ENCODE measurements around the gene SCFD2.

GRCh38 chr4:52853351-52853750 lies 512.5 kb downstream of the SCFD2 start:
- TF ChIP-seq CTCF (IDR thresholded peaks at IDR 0.05; ENCODE audit: poor library complexity, severe bottlenecking) (no peak), RAD21 (conservative IDR thresholded peaks at IDR 0.05) (no peak), POLR2AphosphoS5 (IDR thresholded peaks at IDR 0.05) (no peak), EZH2 (IDR thresholded peaks at IDR 0.05; ENCODE audit: borderline replicate concordance, insufficient read depth, low read length, poor library complexity, severe bottlenecking) (no peak), REST (IDR thresholded peaks at IDR 0.05; ENCODE audit: borderline replicate concordance) (no peak), TAF1 (IDR thresholded peaks at IDR 0.05; ENCODE audit: low read depth) (no peak), MXI1 (conservative IDR thresholded peaks at IDR 0.05; ENCODE audit: poor library complexity, severe bottlenecking) (no peak), EP300 (conservative IDR thresholded peaks at IDR 0.05; ENCODE audit: poor library complexity, severe bottlenecking) (no peak), SMC3 (conservative IDR thresholded peaks at IDR 0.05; ENCODE audit: poor library complexity) (no peak)
